RWPE1 (cell line): ENCODE data around the gene METTL9.

Experiments
- CTCF ChIA-PET: fragments of 350-600 bp; sonication (Branson Sonifier 250); formaldehyde crosslinking; extraction: SDS; loops from one replicate; lab custom pipeline; 2021; lab: Yijun Ruan, JAX
- POLR2A ChIA-PET: fragments of 400-600 bp; formaldehyde crosslinking; extraction: SDS; loops from one replicate; lab custom pipeline; 2020; ENCODE audit warnings: antibody characterized with exemption; ENCODE audit not compliant: low non-redundant PET; lab: Yijun Ruan, JAX
- DNase-seq: peaks from one replicate; pipeline ENCODE4 v3.0.0; 2012; ENCODE audit warnings: low spot score
- H3K27ac ChIP-seq: fragments of 450-650 bp; 2 replicates; pipeline ENCODE4 v1.5.1; 2017
- CTCF ChIP-seq: fragments of 450-650 bp; conservative IDR thresholded peaks from 2 replicates; pipeline ENCODE4 v1.5.1; 2017; ENCODE audit warnings: low read depth, mild to moderate bottlenecking

Gene METTL9

GRCh38 chr16:21642861-21643260 is 43.5 kb downstream of the METTL9 start:
- DNase-seq, result no peak
- ChIA-PET POLR2A (no interaction called here), CTCF (interaction anchor here (1.1 to 5.0 kb wide), 2 partner anchors 14 to 59 kb away, joined by 4 to 23 read pairs; no protein-coding TSS in a partner anchor)
- H3K27ac ChIP-seq, result no peak overlapping the region
- TF ChIP-seq CTCF, result no peak

GRCh38 chr16:21643785-21644184 is 44.4 kb downstream of the METTL9 start:
- ChIA-PET POLR2A (no interaction called here), CTCF (interaction anchor here (0.9 to 5.0 kb wide), 2 partner anchors 13 to 15 kb away, joined by 6 to 23 read pairs; no protein-coding TSS in a partner anchor)
- H3K27ac ChIP-seq, result no peak overlapping the region
- TF ChIP-seq CTCF, result no peak
- DNase-seq, result no peak

GRCh38 chr16:21644674-21645073 is 45.3 kb downstream of the METTL9 start:
- TF ChIP-seq CTCF, result no peak
- no peak for DNase-seq
- no peak overlapping the region for H3K27ac ChIP-seq
- POLR2A ChIA-PET, result no interaction called here
- CTCF ChIA-PET, result no interaction called here

- H3K27ac ChIP-seq, result no peak overlapping the region
- ChIA-PET POLR2A (no interaction called here), CTCF (interaction anchor here (2.0 kb wide), 1 partner anchor 12 kb away, joined by 8 read pairs; no protein-coding TSS in a partner anchor)
Measured at GRCh38 chr16:21645261-21645721, 45.9 kb downstream of the METTL9 start.

GRCh38 chr16:21646091-21646490 is 46.7 kb downstream of the METTL9 start:
- TF ChIP-seq CTCF, result no peak
- ChIA-PET CTCF (interaction anchor here (2.0 kb wide), 1 partner anchor 11 kb away, joined by 8 read pairs; no protein-coding TSS in a partner anchor), POLR2A (no interaction called here)
- no peak overlapping the region for H3K27ac ChIP-seq
- DNase-seq, result no peak

More at GRCh38 chr16:21645261-21645721, 45.9 kb downstream of the METTL9 start:
- DNase-seq, result no peak
- TF ChIP-seq CTCF, result no peak

- ChIA-PET CTCF (interaction anchor here (2.0 kb wide), 1 partner anchor 10 kb away, joined by 8 read pairs; no protein-coding TSS in a partner anchor), POLR2A (no interaction called here)
- DNase-seq, result no peak
- no peak for TF ChIP-seq CTCF
- H3K27ac ChIP-seq, result no peak overlapping the region
Measured at GRCh38 chr16:21646721-21647561, 47.6 kb downstream of the METTL9 start.
